Inferior parietal cortex (tissue), 1 donor: Measurements from ENCODE around the gene ADGRV1.
"Not testable (repeated sequence)": the region's sequence is repeated elsewhere in the genome, so short reads cannot be mapped to it uniquely, and the experiment has no call there.

Experiments used
- DNase-seq: peaks from one replicate; pipeline ENCODE4 v3.0.0-alpha.2; 2016; ENCODE audit errors: extremely low spot score

ADGRV1 gene

DNA sequence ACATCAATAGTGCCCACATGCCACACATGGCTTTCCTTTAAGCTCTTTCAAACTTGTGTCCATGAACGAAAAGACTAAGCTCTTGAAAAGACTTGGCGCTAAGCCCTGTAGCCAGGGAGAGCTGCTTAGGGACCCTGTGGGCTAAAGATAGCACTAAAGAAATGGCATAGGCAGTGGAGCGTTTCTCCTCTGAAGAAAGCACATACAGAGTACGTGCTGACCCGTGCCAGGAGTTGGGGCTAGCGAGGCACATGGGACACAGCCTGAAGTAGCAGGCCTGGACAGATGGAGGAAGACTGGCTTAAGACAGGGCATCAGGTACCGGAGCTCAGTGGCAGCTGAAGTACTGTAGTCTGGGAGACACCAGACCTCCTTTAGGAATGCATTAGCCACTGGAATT lies 39.7 kb downstream of the ADGRV1 start:
- DNase-seq, result peak; percentile 17

DNA sequence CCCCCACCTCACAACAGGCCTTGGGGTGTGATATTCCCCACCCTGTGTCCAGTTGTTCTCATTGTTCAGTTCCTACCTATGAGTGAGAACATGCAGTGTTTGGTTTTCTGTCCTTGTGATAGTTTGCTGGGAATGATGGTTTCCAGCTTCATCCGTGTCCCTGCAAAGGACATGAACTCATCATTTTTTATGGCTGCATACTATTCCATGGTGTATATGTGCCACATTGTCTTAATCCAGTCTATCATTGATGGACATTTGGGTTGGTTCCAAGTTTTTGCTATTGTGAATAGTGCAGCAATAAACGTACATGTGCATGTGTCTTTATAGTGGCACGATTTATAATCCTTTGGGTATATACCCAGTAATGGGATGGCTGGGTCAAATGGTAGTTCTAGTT lies 41.7 kb downstream of the ADGRV1 start:
- not testable (repeated sequence) for DNase-seq

DNA sequence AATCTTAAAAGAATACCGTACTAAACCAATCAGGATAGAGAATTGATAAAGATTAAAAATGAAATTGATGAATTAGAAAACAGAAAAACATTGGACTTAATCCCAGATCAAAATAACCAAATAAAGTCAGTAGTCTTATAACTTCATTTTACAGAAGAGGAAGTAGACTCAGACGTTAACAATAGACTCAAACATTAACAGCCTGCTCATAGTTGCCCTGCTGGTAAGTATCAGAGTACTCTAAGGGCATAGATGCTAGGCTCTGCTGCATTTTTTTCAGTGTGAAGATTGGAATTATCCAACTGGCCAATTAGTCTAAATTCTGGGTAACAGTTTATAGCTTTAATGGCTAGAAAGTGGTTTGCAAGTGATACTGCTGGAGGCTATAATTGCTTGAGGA lies 42.9 kb downstream of the ADGRV1 start:
- DNase-seq, result no peak

DNA sequence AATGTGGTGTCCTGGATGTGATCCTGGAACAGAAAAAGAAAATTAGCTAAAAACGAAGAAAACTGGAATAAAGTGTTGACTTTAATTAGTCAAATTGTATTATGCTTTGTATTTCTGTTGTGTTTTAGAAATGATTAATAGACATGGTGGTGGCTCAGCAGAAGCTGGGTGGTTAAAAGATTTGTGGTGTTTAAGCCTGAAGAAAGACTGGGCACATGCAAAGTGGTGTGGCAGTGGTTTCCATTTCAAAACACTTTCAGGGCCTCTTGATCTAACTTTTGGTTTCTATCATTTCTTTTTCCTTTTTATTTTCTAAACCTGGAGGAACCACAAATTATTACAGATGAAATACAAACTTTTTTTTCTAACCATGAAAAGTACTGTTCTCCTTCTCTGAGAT lies 44.1 kb downstream of the ADGRV1 start:
- no peak for DNase-seq

DNA sequence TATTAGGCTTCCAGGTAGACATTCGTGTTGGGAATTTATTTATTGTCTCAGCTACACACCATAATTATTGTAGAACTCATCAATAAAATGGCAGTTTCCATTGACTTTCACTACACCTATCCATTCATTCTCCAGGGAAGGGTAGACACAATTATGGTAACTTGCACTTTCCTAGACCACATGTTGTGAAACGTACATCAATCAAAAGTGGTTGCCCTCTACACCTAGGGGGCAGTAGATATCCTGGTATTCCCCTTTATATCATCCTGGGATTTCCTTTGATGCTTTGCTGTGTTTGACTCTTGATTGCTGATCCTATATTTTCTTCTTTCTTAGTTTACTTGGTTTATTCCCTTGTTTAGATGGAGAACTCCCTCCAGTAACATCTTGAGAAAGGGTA lies 47.9 kb downstream of the ADGRV1 start:
- no peak for DNase-seq

DNA sequence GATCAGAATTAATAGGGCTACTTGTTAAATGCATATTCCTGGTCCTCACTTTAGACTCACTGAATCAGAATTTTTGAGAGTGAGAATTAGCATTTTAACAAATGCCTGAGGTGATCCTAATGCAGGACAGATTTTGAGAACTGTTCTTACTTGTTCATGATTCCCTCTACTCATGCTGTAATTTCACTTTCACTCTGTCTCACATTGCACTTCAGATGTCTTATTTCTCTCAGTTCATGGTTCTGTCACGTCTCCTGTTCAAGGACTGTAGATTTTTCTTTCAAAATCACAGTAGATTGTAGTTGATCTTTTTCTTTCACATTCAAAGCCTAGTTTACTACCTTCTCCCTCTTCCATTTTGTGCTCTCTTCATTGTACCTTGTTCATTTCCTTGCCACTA lies 54.3 kb downstream of the ADGRV1 start:
- peak; percentile 39 for DNase-seq

DNA sequence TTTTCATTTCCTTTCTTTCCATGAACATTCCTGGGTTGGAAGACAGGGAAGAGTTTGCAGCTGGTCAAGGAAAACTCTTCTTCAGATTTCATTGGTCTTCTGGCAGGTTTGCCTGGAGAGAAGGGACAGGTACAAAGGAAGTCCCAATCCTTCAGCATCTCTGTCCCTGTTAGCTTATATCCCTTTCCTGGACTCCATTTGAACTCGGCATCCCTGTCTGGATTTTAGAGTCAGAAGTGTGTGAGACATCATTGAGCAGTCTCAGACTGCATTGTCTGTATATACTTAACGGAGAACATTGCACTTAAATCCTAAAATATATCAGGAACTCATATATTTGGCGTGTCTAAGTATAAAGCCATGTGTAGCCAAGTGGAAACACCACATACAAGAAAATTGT lies 54.9 kb downstream of the ADGRV1 start:
- peak; percentile 45 for DNase-seq

DNA sequence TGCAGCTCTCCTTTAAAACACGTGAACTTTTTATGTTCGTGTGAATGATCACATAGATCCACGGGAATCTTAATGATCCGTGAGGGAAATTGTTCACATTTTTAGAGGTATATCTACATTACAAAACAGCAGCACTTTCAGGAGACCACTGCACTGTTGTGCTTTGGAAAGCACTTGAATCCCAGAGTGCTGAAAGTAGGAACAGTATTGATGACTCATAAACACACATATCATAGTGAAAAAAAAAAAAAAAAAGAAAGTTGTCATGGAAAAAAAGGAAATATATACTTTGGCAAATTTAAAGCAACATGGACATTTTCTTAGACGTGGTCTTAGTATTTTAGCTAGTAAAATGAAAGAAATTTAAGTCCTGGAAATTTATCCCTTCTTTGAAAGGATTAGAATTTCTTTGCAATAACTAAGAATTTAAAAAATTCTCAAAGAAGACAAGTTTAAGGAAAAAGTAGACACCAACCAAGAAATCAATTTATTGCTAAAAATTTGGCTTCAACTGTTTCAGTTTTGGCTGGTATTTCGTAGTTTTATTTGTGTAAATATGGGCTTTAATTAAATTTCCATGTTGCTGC lies 55.4 kb downstream of the ADGRV1 start:
- DNase-seq, result no peak

DNA sequence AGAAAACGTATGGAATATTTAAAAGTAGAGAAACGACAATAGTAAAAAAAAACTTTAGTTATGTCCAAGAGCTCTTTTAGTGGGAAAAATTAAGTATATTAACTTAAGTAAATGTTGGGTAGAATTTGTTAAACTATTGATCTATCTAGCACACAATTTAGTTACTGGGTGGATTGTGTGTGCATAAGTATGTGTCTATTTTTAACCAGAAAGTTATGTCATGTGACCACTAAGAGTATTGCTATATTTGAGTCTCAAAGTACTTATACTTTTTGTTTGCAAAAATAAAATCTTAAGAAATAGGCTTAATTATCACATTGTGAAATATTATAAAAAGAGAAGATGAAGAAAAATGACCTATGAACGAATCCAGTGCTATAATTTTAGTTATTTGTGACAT lies 56.8 kb downstream of the ADGRV1 start:
- DNase-seq, result no peak

DNA sequence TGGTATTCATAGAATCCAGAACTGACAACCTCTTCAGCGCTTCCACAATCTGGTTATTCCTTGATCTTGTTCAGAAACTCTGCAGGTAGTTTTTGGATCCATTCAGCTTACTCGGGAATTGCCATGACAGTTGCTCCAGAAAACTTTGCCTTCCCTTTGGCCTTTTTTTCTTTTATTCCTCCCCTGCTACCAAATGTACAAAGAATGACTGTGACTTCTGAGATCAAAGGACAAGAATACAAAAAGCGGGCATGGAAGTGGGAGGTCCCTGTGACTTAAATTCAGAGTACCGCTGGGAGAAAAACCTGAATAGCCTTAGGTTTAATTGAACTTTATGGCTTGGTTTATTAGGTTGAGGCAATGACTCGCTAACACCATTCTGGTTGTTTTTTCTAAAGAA lies 59.5 kb downstream of the ADGRV1 start:
- DNase-seq, result no peak

DNA sequence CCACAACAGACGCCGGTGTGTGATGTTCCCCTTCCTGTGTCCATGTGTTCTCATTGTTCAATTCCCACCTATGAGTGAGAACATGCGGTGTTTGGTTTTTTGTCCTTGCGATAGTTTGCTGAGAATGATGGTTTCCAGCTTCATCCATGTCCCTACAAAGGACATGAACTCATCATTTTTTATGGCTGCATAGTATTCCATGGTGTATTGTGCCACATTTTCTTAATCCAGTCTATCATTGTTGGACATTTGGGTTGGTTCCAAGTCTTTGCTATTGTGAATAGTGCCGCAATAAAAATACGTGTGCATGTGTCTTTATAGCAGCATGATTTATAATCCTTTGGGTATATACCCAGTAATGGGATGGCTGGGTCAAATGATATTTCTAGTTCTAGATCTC lies 61.2 kb downstream of the ADGRV1 start:
- not testable (repeated sequence) for DNase-seq

DNA sequence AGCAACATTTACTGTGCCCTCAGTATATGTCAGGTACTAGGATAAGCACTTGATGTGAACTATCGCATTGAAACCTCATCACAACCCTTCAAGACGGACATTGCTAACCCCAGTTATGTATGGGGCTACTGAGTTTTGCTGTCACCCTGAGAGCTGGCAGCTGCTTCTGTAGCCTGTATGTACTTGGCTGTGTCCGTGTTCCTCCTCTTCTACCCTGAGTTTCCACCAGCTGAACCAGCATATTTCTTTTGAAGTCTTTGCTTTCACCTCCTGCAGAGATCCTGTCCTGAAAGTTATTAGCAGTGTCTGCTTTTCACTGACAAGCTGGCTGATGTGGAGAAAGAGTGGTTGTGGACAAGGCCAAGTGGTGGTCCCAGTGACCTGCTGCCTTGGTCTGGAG lies 63.3 kb downstream of the ADGRV1 start:
- no peak for DNase-seq

DNA sequence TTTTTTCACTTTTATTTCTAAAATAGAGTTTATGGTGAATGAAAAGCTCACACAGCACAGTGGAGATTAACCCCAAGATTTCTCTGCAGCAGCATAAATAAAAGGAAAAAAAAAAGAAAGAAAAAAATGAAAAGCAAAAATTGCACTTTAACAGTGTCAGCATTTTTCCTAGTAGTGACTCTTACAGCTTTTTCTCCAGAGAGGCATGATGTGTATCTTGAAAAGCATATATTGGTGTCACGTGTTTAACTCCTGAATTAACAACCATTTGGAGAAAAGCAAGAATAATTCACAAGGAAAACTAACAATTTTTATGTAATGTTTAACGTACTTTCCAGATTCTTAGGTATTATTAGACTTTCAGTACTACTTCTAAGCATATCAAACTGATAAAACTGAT lies 67.9 kb downstream of the ADGRV1 start:
- DNase-seq, result no peak

DNA sequence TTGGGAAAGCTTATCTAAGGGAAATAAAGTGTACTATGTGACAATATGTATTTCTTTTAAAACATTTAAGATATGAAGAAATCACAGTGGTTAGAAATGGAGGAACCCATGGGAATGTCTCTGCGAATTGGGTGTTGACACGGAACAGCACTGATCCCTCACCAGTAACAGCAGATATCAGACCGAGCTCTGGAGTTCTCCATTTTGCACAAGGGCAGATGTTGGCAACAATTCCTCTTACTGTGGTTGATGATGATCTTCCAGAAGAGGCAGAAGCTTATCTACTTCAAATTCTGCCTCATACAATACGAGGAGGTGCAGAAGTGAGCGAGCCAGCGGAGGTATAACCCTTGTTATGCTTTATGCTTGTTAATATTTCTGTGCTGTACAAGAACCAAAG lies 69.9 kb downstream of the ADGRV1 start:
- DNase-seq, result no peak

DNA sequence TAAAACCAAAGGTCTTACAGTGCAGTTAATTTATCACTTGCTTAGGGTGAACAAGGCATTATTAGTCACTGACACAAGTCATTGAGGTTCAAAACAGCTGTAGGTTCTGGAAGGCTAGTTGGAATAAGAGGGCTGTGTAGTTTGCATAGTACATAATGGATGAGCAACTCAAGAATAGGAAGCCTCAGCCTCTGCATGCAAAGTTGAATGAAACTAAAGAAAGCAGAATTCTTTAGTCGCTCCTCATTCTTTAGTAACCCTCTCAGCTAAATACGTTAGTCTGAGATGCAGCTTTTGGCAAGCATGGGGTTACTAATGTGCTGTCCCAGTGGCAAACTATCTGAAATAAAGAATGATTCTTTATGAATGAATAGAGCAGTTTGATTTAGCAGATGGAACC lies 74.2 kb downstream of the ADGRV1 start:
- DNase-seq, result no peak

DNA sequence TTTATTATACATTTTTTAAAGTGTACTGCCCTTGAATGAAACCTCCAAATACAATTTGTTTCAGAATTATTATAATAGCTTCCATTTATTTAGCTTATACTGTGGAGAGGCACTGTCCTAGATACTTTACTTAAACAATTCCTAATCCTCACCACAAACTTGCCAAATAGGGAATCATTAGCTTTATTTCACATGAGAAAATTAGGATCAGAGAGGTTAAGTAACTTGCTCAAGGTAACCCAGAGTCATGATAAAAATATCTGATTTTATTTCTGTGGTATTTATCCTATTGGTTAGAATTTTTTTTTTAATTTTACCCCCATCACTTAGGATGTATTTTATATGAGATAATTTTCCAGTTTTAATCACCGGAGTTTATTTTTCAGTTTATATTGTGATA lies 78.4 kb downstream of the ADGRV1 start:
- DNase-seq, result no peak

DNA sequence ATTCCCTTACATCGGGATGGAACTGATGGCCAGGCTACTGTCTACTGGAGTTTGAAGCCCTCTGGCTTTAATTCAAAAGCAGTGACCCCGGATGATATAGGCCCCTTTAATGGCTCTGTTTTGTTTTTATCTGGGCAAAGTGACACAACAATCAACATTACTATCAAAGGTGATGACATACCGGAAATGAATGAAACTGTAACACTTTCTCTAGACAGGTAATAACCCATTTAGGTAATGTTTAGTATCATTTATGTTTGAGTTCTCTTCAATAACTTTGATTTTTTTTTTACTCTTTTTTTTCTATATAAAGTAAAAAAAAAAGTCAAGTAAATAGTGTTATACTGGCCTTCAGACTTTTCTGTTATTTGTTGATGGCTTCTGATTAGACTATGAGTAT lies 79.1 kb downstream of the ADGRV1 start:
- DNase-seq, result no peak

DNA sequence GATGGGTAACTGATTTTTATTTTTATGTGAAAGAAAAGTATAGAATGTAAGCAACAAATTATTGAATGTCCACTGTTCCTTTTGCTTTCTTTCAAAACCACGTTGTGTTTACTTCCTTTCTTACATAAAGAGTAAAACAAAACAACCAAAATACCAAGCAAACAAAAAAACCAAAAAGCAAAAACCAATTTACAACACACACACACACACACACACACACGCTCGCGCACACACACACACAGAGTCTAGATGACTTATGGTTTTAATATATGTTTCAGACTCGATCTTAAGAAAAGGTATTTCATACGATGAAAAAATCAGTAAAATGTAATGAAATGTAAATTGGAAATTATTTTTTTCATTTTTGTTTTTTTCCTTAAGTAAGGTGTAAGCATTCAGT lies 80.3 kb downstream of the ADGRV1 start:
- DNase-seq, result no peak

DNA sequence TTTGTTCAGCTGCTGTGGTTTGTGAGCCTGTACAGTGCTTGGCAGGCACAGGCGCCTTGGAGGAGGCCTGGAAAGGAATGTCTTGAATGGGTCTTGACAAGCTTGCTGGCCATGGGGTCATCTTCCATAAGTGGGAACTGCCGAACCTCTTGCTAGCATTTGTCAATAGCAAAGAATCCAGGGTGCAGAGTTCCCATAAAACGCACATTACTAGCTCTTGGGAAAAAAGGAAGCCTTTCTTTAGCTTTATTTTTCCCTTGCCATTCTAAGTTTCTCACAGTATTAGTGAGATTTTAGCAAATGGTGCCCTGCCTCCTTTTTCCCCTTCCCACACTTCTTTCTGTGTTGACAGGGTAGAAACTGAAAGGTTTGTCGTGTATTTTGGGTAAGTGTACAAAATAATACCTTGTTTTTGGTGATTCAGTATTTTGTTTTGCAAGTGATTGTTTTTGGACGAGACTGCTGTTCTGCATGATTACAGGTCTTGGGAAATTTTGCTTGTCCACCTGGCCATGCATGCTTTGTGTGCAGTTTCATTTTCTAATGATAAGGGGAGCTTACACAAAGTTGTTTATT lies 82.0 kb downstream of the ADGRV1 start:
- peak; percentile 22 for DNase-seq

DNA sequence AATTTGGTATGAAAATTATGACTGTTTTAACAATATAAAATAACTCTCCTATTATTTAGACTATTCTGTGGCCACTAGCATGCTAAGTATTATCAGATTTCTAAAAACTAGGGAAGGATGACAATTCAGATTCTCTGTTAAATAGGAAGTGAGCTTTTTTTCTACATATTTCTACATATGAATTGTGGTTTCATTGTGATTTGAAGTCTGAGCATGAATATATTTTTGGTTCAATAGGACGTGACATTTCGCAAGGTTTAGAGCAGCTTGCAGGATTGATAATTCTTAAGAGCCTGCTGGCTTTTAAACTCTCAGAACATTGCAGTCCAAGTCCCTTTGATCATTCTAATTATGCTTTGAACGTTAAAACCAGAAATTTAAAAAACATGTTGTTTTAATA lies 82.9 kb downstream of the ADGRV1 start:
- DNase-seq, result no peak

DNA sequence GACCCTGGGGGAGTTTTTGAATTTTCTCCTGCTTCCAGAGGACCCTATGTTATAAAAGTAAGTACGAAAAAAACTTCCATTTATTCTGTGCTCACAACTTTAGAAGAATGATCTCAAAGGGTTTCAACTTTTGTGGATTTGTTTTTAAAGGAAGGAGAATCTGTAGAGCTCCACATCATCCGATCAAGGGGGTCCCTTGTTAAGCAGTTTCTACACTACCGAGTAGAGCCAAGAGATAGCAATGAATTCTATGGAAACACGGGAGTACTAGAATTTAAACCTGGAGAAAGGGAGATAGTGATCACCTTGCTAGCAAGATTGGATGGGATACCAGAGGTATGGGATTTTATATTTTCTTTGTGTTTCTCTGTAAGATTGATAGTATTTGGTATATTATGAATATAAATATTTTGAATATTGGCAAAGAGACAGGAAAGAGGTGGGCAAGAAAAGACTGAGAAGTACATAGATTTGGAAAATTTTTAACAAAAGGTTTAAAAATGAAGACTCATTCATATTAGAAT lies 84.2 kb downstream of the ADGRV1 start:
- DNase-seq, result no peak

DNA sequence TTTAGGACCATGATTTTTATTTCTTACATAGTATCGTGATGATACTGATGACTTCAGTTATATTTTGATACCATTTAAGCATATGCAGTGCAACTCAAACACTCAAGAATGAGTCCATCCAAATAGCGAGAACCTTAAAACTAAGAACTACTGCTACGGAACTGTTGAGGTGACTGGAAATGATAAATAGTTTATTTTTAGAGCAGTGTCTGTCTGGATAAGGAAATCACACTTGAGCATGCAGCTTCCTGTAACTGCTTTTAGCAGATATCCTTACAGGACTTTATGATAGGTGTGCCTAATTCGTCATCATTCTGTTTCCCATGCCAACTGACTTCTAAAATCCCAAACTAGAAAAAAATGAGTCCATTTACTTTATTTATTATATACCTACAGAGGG lies 85.5 kb downstream of the ADGRV1 start:
- no peak for DNase-seq

DNA sequence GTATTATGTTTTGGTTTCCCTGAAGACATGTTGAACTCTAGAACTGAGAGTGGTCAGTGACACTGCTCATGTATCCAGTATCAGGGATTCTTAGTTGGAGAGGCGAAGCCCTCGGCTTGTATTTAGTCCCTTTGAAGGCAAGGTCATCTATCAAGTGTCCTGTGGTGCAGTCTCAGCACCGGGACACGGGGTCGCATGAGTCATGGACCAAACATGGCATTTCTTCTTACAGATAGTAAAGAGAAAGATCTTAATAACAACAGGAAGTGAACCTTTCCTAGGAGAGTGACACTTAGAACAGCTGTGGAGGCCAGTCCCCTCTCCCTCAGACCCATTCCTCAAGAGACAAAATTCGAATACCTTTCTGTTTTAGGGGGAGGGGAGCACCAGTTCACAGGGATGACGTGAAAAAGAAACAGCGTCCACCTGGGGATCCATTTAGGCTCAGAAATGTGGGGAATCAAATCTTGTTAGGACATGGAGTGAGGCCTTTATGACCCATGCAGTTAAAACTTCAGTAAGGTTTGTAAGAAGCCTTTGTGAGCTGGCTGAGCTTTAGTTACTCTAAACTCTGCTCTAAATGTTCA lies 86.5 kb downstream of the ADGRV1 start:
- peak; percentile 15 for DNase-seq

DNA sequence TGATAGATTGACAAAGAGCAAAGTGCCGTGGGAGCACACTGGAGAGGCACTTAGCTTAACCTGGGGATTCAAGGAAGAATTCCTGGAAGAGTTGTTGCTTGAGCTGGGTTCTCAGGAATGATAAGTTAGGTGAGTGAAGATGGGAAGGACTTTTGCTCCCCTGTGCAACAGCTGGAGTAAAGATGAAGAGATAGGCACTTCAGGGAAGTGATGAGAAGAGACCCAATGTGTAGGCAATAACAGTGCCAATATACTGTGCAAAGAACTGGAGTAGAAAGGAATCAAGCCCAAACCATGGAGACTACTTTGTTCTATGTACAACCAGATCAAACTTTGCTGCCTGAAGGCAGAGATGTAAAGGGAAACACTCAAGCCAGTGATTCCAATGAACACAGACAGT lies 92.2 kb downstream of the ADGRV1 start:
- no peak for DNase-seq
